Occipital lobe (tissue), 2 donors: ENCODE measurements around the gene STX8. TPM values are rescaled to one million over a fixed set of nuclear protein-coding genes. Genes with fewer than 3 reads are reported as not detected.

Source experiments
- DNase-seq: peaks from one replicate; lab custom pipeline; 2025; lab: John Stamatoyannopoulos, UW
- total RNA-seq: library from RNA; depleted of rRNA; stranded (reverse); fragments of >200 nt; gene quantifications from one replicate; pipeline ENCODE4 v1.2.3, GENCODE V29; 2014

The STX8 gene
- total RNA-seq, 1 donor from 2014 or later: 42.9 TPM

GRCh38 chr17:9446528-9446927 is 129.1 kb downstream of the STX8 start:
- no peak for DNase-seq

- DNase-seq: no peak
Observed at GRCh38 chr17:9445424-9445823, 130.2 kb downstream of the STX8 start.

- DNase-seq: no peak
Observed at GRCh38 chr17:9444687-9445086, 130.9 kb downstream of the STX8 start.

GRCh38 chr17:9443811-9444210 is 131.8 kb downstream of the STX8 start:
- DNase-seq: no peak

GRCh38 chr17:9439851-9440250 is 135.8 kb downstream of the STX8 start:
- no peak for DNase-seq

GRCh38 chr17:9436630-9437029 is 139.0 kb downstream of the STX8 start:
- no peak for DNase-seq

- no peak for DNase-seq
Observed at GRCh38 chr17:9435165-9435564, 140.5 kb downstream of the STX8 start.

GRCh38 chr17:9434642-9435057 is 141.0 kb downstream of the STX8 start:
- no peak for DNase-seq

GRCh38 chr17:9432934-9433421 is 142.6 kb downstream of the STX8 start:
- DNase-seq: no peak

GRCh38 chr17:9432134-9432885 is 143.3 kb downstream of the STX8 start:
- DNase-seq: no peak

GRCh38 chr17:9431620-9432019 is 144.0 kb downstream of the STX8 start:
- DNase-seq: no peak

GRCh38 chr17:9427465-9428315 is 147.9 kb downstream of the STX8 start:
- no peak for DNase-seq

- DNase-seq: no peak
Observed at GRCh38 chr17:9424071-9424640, 151.5 kb downstream of the STX8 start.

- DNase-seq: no peak
Observed at GRCh38 chr17:9421525-9421924, 154.1 kb downstream of the STX8 start.

GRCh38 chr17:9419932-9420453 is 155.6 kb downstream of the STX8 start:
- DNase-seq: no peak

GRCh38 chr17:9414471-9414870 is 161.1 kb downstream of the STX8 start:
- no peak for DNase-seq

- no peak for DNase-seq
Observed at GRCh38 chr17:9410737-9411136, 164.9 kb downstream of the STX8 start.

GRCh38 chr17:9410301-9410700 is 165.3 kb downstream of the STX8 start:
- no peak for DNase-seq

GRCh38 chr17:9409878-9410277 is 165.7 kb downstream of the STX8 start:
- DNase-seq: no peak

GRCh38 chr17:9408868-9409829 is 166.5 kb downstream of the STX8 start:
- DNase-seq: no peak

- DNase-seq: no peak
Observed at GRCh38 chr17:9408381-9408780, 167.2 kb downstream of the STX8 start.
